ENCODE data around the gene CISD2.
"Not testable (repeated sequence)": the region's sequence is repeated elsewhere in the genome, so short reads cannot be mapped to it uniquely, and the experiment has no call there.

Gene CISD2

GRCh38 chr4:102901804-102902203 is 33.0 kb downstream of the CISD2 start:
- DNase-seq (ENCODE audit: low read depth in 2 of 3, low spot score in 1 of 3), result no peak

- no peak for DNase-seq (ENCODE audit: low read depth in 2 of 3, low spot score in 1 of 3)
Measured at GRCh38 chr4:102918859-102919258, 50.1 kb downstream of the CISD2 start.

DNA sequence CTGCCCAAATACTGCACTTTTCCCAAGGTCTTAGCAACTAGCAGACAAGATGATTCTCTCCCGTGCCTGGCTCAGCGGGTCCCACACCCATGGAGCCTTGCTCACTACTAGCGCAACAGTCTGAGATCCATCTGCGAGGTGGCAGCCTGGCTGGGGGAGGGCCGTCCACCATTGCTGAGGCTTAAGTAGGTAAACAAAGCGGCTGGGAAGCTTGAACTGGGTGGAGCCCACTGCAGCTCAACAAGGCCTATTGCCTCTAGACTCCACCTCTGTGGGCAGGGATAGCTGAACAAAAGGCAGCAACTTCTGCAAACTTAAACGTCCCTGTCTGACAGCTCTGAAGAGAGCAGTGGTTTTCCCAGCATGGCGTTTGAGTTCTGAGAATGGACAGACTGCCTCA is 50.9 kb downstream of the CISD2 start:
- DNase-seq (ENCODE audit: low read depth in 2 of 3, low spot score in 1 of 3), result not testable (repeated sequence)

GRCh38 chr4:102935716-102936115 is 66.9 kb downstream of the CISD2 start:
- no peak for DNase-seq (ENCODE audit: low read depth in 2 of 3, low spot score in 1 of 3)

GRCh38 chr4:102938063-102938462 is 69.3 kb downstream of the CISD2 start:
- DNase-seq (ENCODE audit: low read depth in 2 of 3, low spot score in 1 of 3), result not testable (repeated sequence)

All from stimulated activated CD4-positive, alpha-beta T cell treated with anti-CD3 and anti-CD28 coated beads, Interleukin-12 subunit alpha, Interleukin-12 subunit beta, amount 100 ng/mL, for 48 hours (primary cell).